IPS DF 19.7 (cell line): Measurements from ENCODE around the gene LYST.
"Not testable (repeated sequence)": the region's sequence is repeated elsewhere in the genome, so short reads cannot be mapped to it uniquely, and the experiment has no call there.

Source experiments
- DNase-seq: peaks from one replicate; pipeline ENCODE4 v3.0.0-alpha.2; 2013; ENCODE audit warnings: low read depth, low spot score

LYST gene

GRCh38 chr1:235861857-235862256 lies 4.8 kb downstream of the LYST start:
- no peak for DNase-seq

- DNase-seq: no peak
Measured at GRCh38 chr1:235860829-235861228, 5.9 kb downstream of the LYST start.

GRCh38 chr1:235859789-235860188 lies 6.9 kb downstream of the LYST start:
- DNase-seq: no peak

- DNase-seq: no peak
Measured at GRCh38 chr1:235858766-235859165, 7.9 kb downstream of the LYST start.

- DNase-seq: no peak
Measured at GRCh38 chr1:235857756-235858155, 8.9 kb downstream of the LYST start.

GRCh38 chr1:235855811-235856429 lies 10.8 kb downstream of the LYST start:
- no peak for DNase-seq

- DNase-seq: no peak
Measured at GRCh38 chr1:235854347-235854746, 12.4 kb downstream of the LYST start.

GRCh38 chr1:235853653-235854052 lies 13.1 kb downstream of the LYST start:
- no peak for DNase-seq

GRCh38 chr1:235852887-235853286 lies 13.8 kb downstream of the LYST start:
- no peak for DNase-seq

GRCh38 chr1:235851939-235852338 lies 14.8 kb downstream of the LYST start:
- DNase-seq: no peak

GRCh38 chr1:235848251-235848650 lies 18.5 kb downstream of the LYST start:
- not testable (repeated sequence) for DNase-seq

GRCh38 chr1:235845656-235846107 lies 21.0 kb downstream of the LYST start:
- not testable (repeated sequence) for DNase-seq

GRCh38 chr1:235844776-235845175 lies 21.9 kb downstream of the LYST start:
- DNase-seq: no peak

- DNase-seq: no peak
Measured at GRCh38 chr1:235843461-235843961, 23.2 kb downstream of the LYST start.

GRCh38 chr1:235841938-235842545 lies 24.7 kb downstream of the LYST start:
- no peak for DNase-seq

GRCh38 chr1:235838021-235838420 lies 28.7 kb downstream of the LYST start:
- DNase-seq: no peak

GRCh38 chr1:235835226-235835625 lies 31.5 kb downstream of the LYST start:
- no peak for DNase-seq

GRCh38 chr1:235834620-235835019 lies 32.1 kb downstream of the LYST start:
- no peak for DNase-seq

- no peak for DNase-seq
Measured at GRCh38 chr1:235832011-235832410, 34.7 kb downstream of the LYST start.

GRCh38 chr1:235831148-235831547 lies 35.6 kb downstream of the LYST start:
- no peak for DNase-seq

- no peak for DNase-seq
Measured at GRCh38 chr1:235826102-235826854, 40.4 kb downstream of the LYST start.

- DNase-seq: no peak
Measured at GRCh38 chr1:235825229-235825628, 41.5 kb downstream of the LYST start.

- DNase-seq: no peak
Measured at GRCh38 chr1:235823684-235824083, 43.0 kb downstream of the LYST start.
